Adrenal gland (tissue), 5 donors: Measurements from ENCODE around the gene VSTM2L.

Experiments used
- POLR2A ChIP-seq, 2 donors: fragments of 450-650 bp; IDR thresholded peaks; one replicate each; pipeline ENCODE4 v1.6.1; 2017; ENCODE audit warnings: antibody characterized with exemption in 2 of 2, mild to moderate bottlenecking in 2 of 2, moderate library complexity in 1 of 2
- TF ChIP-seq, protein P1 (sequence below), 6 experiments: fragments of 450-650 bp in 4 of 6; fragments of 200-600 bp in 2 of 6; sonication (generic) in 1 of 6; IDR thresholded peaks; 1 replicate in 5 of 6; 2 replicates in 1 of 6; pipeline versions ENCODE4 v1.5.1 to v1.8.0; 2016 to 2021; ENCODE audit warnings: antibody characterized with exemption in 6 of 6, mild to moderate bottlenecking in 2 of 6, moderate library complexity in 1 of 6
- donor health status: DM: no; HTN: no; CAD: no.

DNA sequence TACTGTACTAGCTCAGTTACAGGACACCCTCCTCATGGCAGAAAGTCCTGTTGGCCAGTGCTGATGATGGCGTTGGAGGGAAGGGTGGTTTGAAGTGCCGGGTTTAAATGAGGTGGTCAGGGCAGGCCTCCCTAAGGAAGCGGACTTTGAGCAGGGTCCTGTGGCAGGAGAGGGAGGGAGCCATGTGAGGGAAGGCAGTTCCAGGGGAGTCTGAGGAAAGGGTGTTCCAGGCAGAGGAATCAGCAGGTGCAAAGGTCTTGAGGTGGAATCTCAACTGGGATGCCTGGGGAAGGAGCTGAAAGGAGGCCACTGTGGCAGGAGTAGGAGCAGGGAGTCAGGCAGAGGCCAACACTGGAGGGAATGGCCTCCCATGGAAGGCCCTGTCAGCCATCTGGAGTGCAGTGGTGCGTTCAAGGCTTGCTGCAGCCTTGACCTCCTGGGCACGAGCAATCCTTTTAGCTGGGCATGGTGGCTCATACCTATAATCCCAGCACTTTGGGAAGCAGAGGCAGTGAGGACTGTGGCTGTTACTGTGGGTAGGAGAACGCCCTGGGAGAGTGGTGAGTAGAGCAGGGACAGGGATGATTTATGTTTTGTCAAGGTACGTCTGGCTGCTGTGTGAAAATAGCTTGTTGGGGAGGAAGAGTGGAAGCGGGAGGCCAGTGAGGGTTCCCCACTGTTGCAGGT lies 26.2 kb downstream of the VSTM2L start:
- TF ChIP-seq, protein P1, sequence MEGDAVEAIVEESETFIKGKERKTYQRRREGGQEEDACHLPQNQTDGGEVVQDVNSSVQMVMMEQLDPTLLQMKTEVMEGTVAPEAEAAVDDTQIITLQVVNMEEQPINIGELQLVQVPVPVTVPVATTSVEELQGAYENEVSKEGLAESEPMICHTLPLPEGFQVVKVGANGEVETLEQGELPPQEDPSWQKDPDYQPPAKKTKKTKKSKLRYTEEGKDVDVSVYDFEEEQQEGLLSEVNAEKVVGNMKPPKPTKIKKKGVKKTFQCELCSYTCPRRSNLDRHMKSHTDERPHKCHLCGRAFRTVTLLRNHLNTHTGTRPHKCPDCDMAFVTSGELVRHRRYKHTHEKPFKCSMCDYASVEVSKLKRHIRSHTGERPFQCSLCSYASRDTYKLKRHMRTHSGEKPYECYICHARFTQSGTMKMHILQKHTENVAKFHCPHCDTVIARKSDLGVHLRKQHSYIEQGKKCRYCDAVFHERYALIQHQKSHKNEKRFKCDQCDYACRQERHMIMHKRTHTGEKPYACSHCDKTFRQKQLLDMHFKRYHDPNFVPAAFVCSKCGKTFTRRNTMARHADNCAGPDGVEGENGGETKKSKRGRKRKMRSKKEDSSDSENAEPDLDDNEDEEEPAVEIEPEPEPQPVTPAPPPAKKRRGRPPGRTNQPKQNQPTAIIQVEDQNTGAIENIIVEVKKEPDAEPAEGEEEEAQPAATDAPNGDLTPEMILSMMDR (IDR thresholded peaks at IDR 0.05) = no peak
- TF ChIP-seq POLR2A (IDR thresholded peaks at IDR 0.05) = no peak
